H9 (cell line): Measurements from ENCODE around the gene RASAL1. TPM values are rescaled to one million over a fixed set of nuclear protein-coding genes. Genes with fewer than 3 reads are reported as not detected.

ENCODE experiments used
- DNase-seq: peaks from one replicate; pipeline ENCODE4 v3.0.0-alpha.2; 2017
- H2AFZ ChIP-seq: one replicate; pipeline ENCODE4 v1.6.1; 2013; ENCODE audit warnings: mild to moderate bottlenecking, low read length, control low read depth, moderate library complexity
- H2AK5ac ChIP-seq: 2 replicates; pipeline ENCODE4 v1.6.1; 2013; ENCODE audit warnings: low read length, control low read depth, mixed read lengths; ENCODE audit not compliant: insufficient read length
- H2BK120ac ChIP-seq: one replicate; pipeline ENCODE4 v1.6.1; 2013; ENCODE audit warnings: low read depth, mild to moderate bottlenecking, low read length, control low read depth, inconsistent platforms; ENCODE audit not compliant: poor library complexity, severe bottlenecking
- H2BK12ac ChIP-seq: 2 replicates; pipeline ENCODE4 v1.6.1; 2013; ENCODE audit warnings: low read length, control low read depth, mixed read lengths, low read depth; ENCODE audit not compliant: insufficient read length
- H2BK15ac ChIP-seq: 2 replicates; pipeline ENCODE4 v1.6.1; 2013; ENCODE audit warnings: low read depth, low read length, control low read depth
- H2BK20ac ChIP-seq: one replicate; pipeline ENCODE4 v1.6.1; 2013; ENCODE audit warnings: low read depth, mild to moderate bottlenecking, low read length, control low read depth, inconsistent platforms; ENCODE audit not compliant: poor library complexity, severe bottlenecking
- H2BK5ac ChIP-seq: 2 replicates; pipeline ENCODE4 v1.6.1; 2013; ENCODE audit warnings: low read length, control low read depth, mixed read lengths; ENCODE audit not compliant: insufficient read length
- H3K14ac ChIP-seq: 2 replicates; pipeline ENCODE4 v1.6.1; 2013; ENCODE audit warnings: low read length, control low read depth; ENCODE audit not compliant: insufficient read depth
- H3K18ac ChIP-seq: 2 replicates; pipeline ENCODE4 v1.6.1; 2013; ENCODE audit warnings: low read depth, mild to moderate bottlenecking, mixed read lengths, low read length, control low read depth; ENCODE audit not compliant: insufficient read length
- H3K23ac ChIP-seq: 2 replicates; pipeline ENCODE4 v1.6.1; 2013; ENCODE audit warnings: low read length, control low read depth, mixed read lengths, low read depth; ENCODE audit not compliant: insufficient read length
- H3K23me2 ChIP-seq: 2 replicates; pipeline ENCODE4 v1.6.1; 2013; ENCODE audit warnings: low read depth, mild to moderate bottlenecking, mixed read lengths, low read length, control low read depth; ENCODE audit not compliant: insufficient read length, poor library complexity, severe bottlenecking
- H3K27ac ChIP-seq: 2 replicates; pipeline ENCODE4 v1.5.1; 2013; ENCODE audit warnings: low read length, control low read depth, mixed read lengths, low read depth; ENCODE audit not compliant: insufficient read length
- H3K27me3 ChIP-seq: 2 replicates; pipeline ENCODE4 v1.6.1; 2013; ENCODE audit warnings: low read length, control low read depth, inconsistent platforms; ENCODE audit not compliant: insufficient read depth
- H3K4ac ChIP-seq: 2 replicates; pipeline ENCODE4 v1.6.1; 2013; ENCODE audit warnings: low read depth, mild to moderate bottlenecking, control low read depth, inconsistent platforms, low read length, moderate library complexity
- H3K4me1 ChIP-seq: 2 replicates; pipeline ENCODE4 v1.6.1; 2013; ENCODE audit warnings: low read length, control low read depth, inconsistent platforms; ENCODE audit not compliant: insufficient read depth
- H3K4me2 ChIP-seq: 2 replicates; pipeline ENCODE4 v1.6.1; 2013; ENCODE audit warnings: low read length, control low read depth, mixed read lengths; ENCODE audit not compliant: insufficient read length, insufficient read depth
- H3K56ac ChIP-seq: 2 replicates; pipeline ENCODE4 v1.6.1; 2013; ENCODE audit warnings: low read depth, mild to moderate bottlenecking, mixed read lengths, low read length, control low read depth; ENCODE audit not compliant: insufficient read length
- H3K79me1 ChIP-seq: 2 replicates; pipeline ENCODE4 v1.6.1; 2013; ENCODE audit warnings: low read depth, mild to moderate bottlenecking, moderate library complexity, low read length, control low read depth, inconsistent platforms; ENCODE audit not compliant: insufficient read depth, poor library complexity, severe bottlenecking
- H3K79me2 ChIP-seq: 2 replicates; pipeline ENCODE4 v1.6.1; 2013; ENCODE audit warnings: low read length, control low read depth, inconsistent platforms; ENCODE audit not compliant: insufficient read depth
- H3K9ac ChIP-seq: 2 replicates; pipeline ENCODE4 v1.6.1; 2013; ENCODE audit warnings: low read length, control low read depth, mixed read lengths; ENCODE audit not compliant: insufficient read length; ENCODE audit errors: extremely low read depth
- H3K9me3 ChIP-seq: one replicate; pipeline ENCODE4 v1.6.1; 2013; ENCODE audit warnings: low read depth, low read length, inconsistent platforms; ENCODE audit not compliant: control insufficient read depth
- H3T11ph ChIP-seq: one replicate; pipeline ENCODE4 v1.6.1; 2013; ENCODE audit warnings: mild to moderate bottlenecking, low read length, control low read depth, inconsistent platforms
- H4K20me1 ChIP-seq: one replicate; pipeline ENCODE4 v1.6.1; 2013; ENCODE audit not compliant: control insufficient read depth, insufficient read length, insufficient read depth
- H4K5ac ChIP-seq: 2 replicates; pipeline ENCODE4 v1.6.1; 2013; ENCODE audit warnings: low read depth, mild to moderate bottlenecking, mixed read lengths, low read length, control low read depth; ENCODE audit not compliant: insufficient read length
- H4K8ac ChIP-seq: replicated peaks from 2 replicates; pipeline ENCODE4 v1.6.1; 2013; ENCODE audit warnings: low read length, control low read depth, mixed read lengths, low read depth; ENCODE audit not compliant: insufficient read length
- H4K91ac ChIP-seq: 2 replicates; pipeline ENCODE4 v1.6.1; 2013; ENCODE audit warnings: low read depth, mild to moderate bottlenecking, moderate library complexity, mixed read lengths, low read length, control low read depth; ENCODE audit not compliant: insufficient read length
- H3K27ac Mint-ChIP-seq, 3 experiments: 2 replicates in 2 of 3; 3 replicates in 1 of 3; pipeline ENCODE4 v1.8.0; 2020 to 2021; ENCODE audit warnings: mixed read lengths in 3 of 3, mild to moderate bottlenecking in 1 of 3, moderate library complexity in 1 of 3
- H3K27me3 Mint-ChIP-seq: 2 replicates; pipeline ENCODE4 v1.8.0; 2021; ENCODE audit warnings: low read depth, mild to moderate bottlenecking, moderate library complexity, mixed read lengths
- H3K36me3 Mint-ChIP-seq, 3 experiments: 2 replicates in 2 of 3; 3 replicates in 1 of 3; pipeline ENCODE4 v1.8.0; 2020 to 2021; ENCODE audit warnings: low read depth in 3 of 3, mixed read lengths in 3 of 3; ENCODE audit not compliant: insufficient read depth in 1 of 3
- H3K4me1 Mint-ChIP-seq, 2 experiments: 2 replicates each; pipeline ENCODE4 v1.8.0; 2020; ENCODE audit warnings: mixed read lengths in 2 of 2
- H3K4me3 Mint-ChIP-seq, 2 experiments: 2 replicates in 1 of 2; 3 replicates in 1 of 2; pipeline ENCODE4 v1.8.0; 2020 to 2021; ENCODE audit warnings: mild to moderate bottlenecking in 2 of 2, mixed read lengths in 2 of 2, moderate library complexity in 1 of 2
- H3K9me3 Mint-ChIP-seq, 2 experiments: 2 replicates in 1 of 2; 3 replicates in 1 of 2; pipeline ENCODE4 v1.8.0; 2020; ENCODE audit warnings: mild to moderate bottlenecking in 2 of 2, mixed read lengths in 2 of 2, moderate library complexity in 1 of 2
- WGBS: extraction: QIAGEN DNeasy Blood & Tissue Kit; methylation state at CpG from one replicate; pipeline ENCODE4 v1.1.7; 2013; ENCODE audit warnings: missing lambda C conversion rate, low lambda C conversion rate, mixed read lengths; ENCODE audit not compliant: insufficient read length; ENCODE audit errors: extremely low coverage; 5-methylcytosine and 5-hydroxymethylcytosine counted together
- total RNA-seq: library from RNA; stranded (reverse); gene quantifications from 2 replicates; pipeline ENCODE4 v1.2.1, GENCODE V29; 2021
- TF ChIP-seq, protein P1 (sequence below): fragments of 200-600 bp; sonication (generic); conservative IDR thresholded peaks from 3 replicates; pipeline ENCODE4 v1.8.0; 2021; ENCODE audit warnings: antibody characterized with exemption, mild to moderate bottlenecking

The RASAL1 gene
- total RNA-seq, 1 experiment from 2014 or later = 2.3 TPM

DNA sequence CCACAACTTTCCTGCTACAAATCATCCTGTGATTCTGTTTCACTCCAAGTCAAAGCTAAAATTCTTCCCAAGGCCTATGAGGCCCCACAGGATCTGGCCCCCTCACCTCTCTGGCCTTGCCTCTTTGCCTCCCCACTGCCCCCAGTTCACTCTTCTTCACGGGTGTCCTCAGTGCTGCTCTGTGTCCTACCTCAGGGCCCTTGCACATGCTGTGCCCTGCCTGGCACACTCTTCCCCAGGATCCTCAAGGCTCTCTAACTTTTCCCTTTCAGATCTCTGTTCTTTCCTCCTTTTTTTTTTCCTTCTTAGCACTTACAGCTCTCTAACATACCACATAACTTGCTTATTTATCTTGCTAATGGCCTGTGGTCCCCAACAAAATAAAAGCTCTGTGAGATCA lies 29.2 kb downstream of the RASAL1 start:
- Histone ChIP-seq H2BK12ac (no peak overlapping the region), H3K9ac (no peak overlapping the region), H4K8ac (no peak overlapping the region), H3K14ac (no peak overlapping the region), H2AK5ac (no peak overlapping the region), H3K27me3 (no peaks in the 10 kb centered on the region; the same call in 1 of the 2 replicates), H3K79me2 (no peaks in the 10 kb centered on the region), H2AFZ (no peak overlapping the region), H3K23ac (no peak overlapping the region), H4K20me1 (peaks cover 4% of the 10 kb centered on the region), H3K79me1 (no peaks in the 10 kb centered on the region), H3K56ac (no peak overlapping the region), H4K5ac (no peak overlapping the region), H3K27ac (no peak overlapping the region), H3K4me1 (no peaks in the 10 kb centered on the region), H3K4ac (no peak overlapping the region), H4K91ac (no peak overlapping the region), H3K23me2 (peaks cover 4% of the 10 kb centered on the region), H3K18ac (no peak overlapping the region), H2BK120ac (no peak overlapping the region), H2BK5ac (no peak overlapping the region), H3T11ph (no peak overlapping the region), H2BK15ac (no peak overlapping the region), H2BK20ac (no peak overlapping the region), H3K4me2 (no peak overlapping the region), H3K9me3 (no peaks in the 10 kb centered on the region)
- Mint-ChIP-seq H3K4me3 (no peak overlapping the region), H3K4me1 (peaks cover 0 to 11% of the 10 kb centered on the region in 2 experiments; a peak in 3 of 4 replicates), H3K9me3 (no peaks in the 10 kb centered on the region), H3K36me3 (no peaks in the 10 kb centered on the region), H3K27me3 (peaks cover 6% of the 10 kb centered on the region), H3K27ac (peak overlapping the region in 1 of 3 experiments; percentile 1; a peak in 1 of 7 replicates)
- TF ChIP-seq, protein P1, sequence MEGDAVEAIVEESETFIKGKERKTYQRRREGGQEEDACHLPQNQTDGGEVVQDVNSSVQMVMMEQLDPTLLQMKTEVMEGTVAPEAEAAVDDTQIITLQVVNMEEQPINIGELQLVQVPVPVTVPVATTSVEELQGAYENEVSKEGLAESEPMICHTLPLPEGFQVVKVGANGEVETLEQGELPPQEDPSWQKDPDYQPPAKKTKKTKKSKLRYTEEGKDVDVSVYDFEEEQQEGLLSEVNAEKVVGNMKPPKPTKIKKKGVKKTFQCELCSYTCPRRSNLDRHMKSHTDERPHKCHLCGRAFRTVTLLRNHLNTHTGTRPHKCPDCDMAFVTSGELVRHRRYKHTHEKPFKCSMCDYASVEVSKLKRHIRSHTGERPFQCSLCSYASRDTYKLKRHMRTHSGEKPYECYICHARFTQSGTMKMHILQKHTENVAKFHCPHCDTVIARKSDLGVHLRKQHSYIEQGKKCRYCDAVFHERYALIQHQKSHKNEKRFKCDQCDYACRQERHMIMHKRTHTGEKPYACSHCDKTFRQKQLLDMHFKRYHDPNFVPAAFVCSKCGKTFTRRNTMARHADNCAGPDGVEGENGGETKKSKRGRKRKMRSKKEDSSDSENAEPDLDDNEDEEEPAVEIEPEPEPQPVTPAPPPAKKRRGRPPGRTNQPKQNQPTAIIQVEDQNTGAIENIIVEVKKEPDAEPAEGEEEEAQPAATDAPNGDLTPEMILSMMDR = no peak
- no peak for DNase-seq
- WGBS = no CpG with 5 or more reads among the region's 1 CpG
